Activated naive CD8-positive, alpha-beta T cell treated with anti-CD3 and anti-CD28 coated beads, Interleukin-2, amount 50 U/mL, for 16 hours (primary cell): ENCODE data around the gene TMEM209.
"Not testable (repeated sequence)": the region's sequence is repeated elsewhere in the genome, so short reads cannot be mapped to it uniquely, and the experiment has no call there.

Source experiments
- DNase-seq: peaks from one replicate; pipeline ENCODE4 v3.0.0-alpha.2; 2020; ENCODE audit warnings: low read depth, low spot score

The TMEM209 gene

DNA sequence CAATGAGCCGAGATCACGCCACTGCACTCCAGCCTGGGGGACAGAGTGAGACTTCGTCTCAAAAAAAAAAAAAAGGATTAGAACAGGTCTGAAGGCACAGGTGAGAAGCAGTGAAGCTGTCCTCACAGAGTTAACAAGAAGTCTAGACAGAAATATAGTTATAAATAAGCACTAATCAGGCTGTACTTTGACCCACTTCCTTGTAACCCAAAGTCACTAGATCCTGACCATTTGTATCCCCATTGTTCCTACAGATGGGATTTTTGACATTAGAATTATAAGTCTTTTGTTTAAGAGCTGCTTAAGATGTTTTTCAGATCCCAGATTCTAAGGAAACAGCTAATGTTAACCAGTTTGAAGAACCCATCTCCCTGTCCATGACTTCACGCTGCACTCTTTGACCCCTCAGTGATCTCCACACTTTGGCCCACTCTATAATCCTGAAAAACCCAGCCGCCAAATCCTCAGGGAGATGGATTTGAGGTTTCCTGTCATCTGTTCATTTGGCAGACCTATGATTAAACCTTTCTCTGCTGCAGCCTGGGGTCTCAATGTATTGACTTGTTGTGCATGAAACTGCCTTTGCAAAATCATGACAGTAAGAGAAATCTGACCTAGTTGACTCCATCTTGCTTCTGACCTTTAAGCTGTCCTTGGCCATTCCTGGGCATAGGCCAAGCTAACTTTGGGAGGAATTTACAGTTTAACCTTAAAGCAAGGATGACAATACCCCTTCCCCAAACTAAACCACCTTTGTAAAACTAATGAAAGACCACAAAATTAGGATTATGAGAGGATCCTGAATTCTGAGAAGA is 13.8 kb upstream of the TMEM209 start:
- no peak for DNase-seq

- DNase-seq, result no peak
Measured at GRCh38 chr7:130216750-130217149, 11.5 kb upstream of the TMEM209 start.

GRCh38 chr7:130216025-130216424 is 10.8 kb upstream of the TMEM209 start:
- DNase-seq, result no peak

GRCh38 chr7:130213828-130214227 is 8.6 kb upstream of the TMEM209 start:
- no peak for DNase-seq

DNA sequence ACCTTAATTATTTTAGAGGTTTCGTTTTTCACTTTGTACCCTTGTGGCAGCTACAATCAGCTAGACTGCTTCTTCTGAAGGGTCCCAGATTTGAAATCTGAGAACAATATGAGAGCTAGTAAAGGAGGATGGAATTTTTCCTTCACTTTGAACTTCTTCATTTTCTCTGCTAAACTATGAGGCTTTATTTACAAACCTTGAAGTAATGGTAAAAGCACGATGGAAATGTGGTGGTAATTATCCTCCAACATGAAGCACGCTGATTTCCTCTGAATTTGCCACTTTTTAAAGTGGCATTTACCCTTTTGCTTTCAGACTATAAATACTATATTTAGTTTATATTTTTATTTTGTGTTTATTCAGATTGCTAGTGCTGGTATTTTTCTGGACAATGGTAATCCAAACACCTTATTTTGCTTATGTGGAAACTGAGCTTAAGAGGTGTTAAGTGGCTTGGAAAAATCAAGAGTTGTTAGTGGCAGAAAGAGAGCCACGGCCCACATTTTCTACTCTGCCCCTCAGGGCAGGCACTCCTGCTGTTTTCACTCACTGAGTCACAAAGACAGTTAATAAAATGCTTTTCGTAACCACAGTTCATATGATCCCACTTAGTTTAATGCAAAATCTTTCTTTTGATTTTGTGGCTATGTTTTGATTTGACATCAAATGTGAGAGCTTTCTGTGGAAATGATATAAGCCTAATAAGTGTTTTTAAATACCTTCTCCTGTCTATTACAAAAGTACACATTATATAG is 5.2 kb upstream of the TMEM209 start:
- no peak for DNase-seq

DNA sequence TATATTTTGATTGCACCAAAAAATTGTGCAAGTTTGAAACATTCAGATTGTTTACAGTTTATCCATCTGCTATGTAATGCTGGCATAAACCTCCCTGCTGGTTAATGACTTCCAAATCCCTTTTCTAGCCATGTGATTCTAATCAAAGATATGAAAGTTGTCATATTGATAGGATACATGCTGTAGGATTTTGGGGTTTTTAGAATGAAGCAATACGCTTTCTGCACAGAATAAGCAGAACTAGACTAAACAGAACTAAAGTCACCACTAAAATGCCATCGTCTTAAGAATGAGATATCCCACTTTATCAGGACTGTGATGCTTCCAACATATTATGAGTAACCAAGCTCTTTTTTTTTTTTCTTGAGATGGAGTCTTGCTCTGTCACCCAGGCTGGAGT is 3.3 kb upstream of the TMEM209 start:
- DNase-seq, result no peak

GRCh38 chr7:130207642-130208041 is 2.4 kb upstream of the TMEM209 start, which contains the start of gene SSMEM1:
SSMEM1 (plus strand) TSS chr7:130207860; CDS start chr7:130207911, 51 bp downstream.
- DNase-seq, result no peak

DNA sequence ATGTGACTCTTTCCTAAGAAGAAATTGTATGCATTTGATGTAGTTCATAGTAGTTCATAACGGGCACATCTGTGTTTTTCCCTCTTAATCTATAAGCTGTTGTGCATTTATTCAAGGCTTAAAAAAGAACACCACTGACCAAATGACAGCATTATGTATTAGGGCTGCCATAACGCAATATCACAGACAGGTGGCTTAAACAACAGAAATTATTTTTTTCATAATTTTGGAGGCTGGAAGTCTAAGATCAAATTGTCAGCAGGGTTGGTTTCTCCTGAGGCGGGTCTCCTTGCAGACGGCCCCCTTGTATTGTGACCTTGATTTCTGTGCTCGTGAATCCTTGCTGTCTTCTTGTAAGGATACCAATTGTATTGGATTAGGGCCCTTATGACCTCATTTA is 1.8 kb upstream of the TMEM209 start:
- no peak for DNase-seq

DNA sequence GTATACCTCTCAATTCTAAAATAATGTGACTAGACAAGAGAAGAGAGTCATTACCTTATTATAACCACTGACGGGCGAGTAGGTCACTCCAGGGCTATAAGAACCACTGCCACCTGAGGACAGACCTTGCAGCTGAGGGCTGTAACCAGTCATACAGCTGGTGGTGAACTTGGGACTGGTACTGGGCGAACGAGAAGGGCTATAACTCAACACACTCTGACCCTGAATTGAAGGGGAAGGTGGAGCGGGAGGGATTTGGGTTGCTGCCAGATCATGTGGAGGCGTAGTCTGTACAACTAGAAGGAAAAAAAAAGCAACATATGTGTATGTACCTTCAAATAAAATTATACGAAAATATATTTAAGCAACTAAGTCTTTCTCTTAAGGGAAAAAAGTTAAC is 3.4 kb downstream of the TMEM209 start:
- no peak for DNase-seq

DNA sequence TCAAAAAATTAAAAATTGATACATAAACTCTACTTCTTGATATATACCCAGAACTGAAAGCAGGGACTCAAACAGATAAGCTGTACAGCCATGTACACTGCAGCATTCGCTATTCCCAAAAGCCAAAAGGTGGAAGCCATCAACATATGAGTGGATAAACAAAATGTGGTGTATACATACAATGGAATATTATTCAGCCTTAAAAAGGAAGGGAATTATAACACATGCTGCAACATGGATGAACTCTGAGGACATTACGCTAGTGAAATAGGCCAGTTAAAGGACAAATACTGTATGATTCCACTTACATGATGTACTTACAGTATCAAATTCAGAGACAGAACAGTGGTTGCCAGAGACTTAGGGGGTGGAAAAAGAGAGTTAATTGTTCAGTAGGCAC is 8.1 kb downstream of the TMEM209 start:
- DNase-seq, result no peak

DNA sequence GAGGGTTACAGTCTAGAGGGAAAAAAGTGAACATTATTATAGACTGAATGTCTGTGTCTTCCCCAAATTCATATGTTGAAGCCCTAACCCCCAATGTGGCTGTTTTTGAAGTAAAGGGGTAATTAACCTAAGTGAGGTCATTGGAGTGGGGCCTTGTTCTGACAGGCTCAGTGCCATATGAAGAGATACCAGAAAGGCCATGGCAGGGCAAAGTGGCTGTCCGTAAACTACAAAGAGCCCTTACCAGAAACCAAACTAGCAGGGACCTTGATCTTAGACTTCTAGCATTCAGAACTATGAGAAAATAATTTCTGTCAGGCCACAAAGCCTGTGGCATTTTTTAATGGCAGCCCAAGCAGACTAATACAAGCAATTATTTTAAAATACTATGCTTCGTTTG is 8.7 kb downstream of the TMEM209 start:
- no peak for DNase-seq

DNA sequence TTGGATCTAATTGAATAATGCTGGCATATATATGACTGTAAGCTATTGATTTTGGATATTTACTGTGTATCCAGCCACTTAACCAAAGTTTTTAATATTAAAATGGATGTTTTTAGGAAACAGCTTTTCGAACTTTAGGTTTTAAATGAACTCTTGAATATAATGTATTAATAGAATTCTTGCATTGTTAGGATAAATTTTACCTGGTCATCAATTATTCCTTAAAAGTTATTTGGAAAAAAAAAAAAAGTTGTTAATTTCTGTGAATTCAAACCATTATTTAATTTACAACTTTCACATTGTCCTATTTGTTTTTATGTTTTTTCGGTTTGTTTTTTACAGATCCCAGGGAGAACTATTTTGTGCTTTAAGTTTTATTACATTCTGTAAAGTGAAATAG is 9.8 kb downstream of the TMEM209 start:
- DNase-seq, result no peak

- DNase-seq, result no peak
Measured at GRCh38 chr7:130191791-130192190, 13.4 kb downstream of the TMEM209 start.

GRCh38 chr7:130189343-130189742 is 15.9 kb downstream of the TMEM209 start:
- DNase-seq, result no peak

DNA sequence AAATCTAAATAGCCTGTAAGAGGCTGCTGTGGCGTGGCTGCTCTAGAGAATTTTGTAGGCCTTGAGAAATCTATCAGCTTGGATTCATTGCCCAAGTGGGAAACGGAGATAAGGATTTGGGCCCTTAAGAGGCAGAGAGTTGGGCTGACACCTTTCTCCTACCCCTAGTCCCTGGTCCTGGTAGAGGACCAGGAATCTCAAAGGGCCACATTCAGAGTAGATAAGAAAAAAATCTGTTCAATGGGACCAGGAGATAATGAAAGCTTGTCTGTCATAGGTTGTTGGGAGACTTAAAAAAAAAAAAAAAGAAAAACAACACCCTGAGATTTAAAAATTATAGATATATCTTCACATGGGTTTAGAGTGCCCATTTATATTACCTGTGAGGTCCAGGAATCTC is 17.8 kb downstream of the TMEM209 start:
- DNase-seq, result no peak

GRCh38 chr7:130184349-130184748 is 20.9 kb downstream of the TMEM209 start:
- not testable (repeated sequence) for DNase-seq

DNA sequence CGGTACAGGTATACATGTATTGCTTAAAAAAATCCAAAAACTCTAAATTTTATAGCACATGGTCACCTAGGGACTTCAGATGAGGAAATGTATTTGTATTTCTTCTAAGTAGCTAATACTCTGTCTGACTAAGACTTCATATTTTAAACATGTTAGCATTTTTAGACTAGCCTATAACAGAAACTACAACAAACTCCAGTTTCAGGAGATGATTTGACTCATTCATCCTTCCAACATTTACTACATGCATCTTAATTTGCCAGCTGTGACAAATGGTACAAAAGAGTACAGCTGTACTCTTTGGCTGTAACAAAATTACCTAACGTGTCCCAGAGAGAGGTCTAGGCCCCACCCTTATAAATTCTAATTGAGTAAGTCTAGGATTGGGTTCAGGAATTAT is 22.2 kb downstream of the TMEM209 start:
- no peak for DNase-seq

- no peak for DNase-seq
Measured at GRCh38 chr7:130181263-130181605, 24.0 kb downstream of the TMEM209 start.

DNA sequence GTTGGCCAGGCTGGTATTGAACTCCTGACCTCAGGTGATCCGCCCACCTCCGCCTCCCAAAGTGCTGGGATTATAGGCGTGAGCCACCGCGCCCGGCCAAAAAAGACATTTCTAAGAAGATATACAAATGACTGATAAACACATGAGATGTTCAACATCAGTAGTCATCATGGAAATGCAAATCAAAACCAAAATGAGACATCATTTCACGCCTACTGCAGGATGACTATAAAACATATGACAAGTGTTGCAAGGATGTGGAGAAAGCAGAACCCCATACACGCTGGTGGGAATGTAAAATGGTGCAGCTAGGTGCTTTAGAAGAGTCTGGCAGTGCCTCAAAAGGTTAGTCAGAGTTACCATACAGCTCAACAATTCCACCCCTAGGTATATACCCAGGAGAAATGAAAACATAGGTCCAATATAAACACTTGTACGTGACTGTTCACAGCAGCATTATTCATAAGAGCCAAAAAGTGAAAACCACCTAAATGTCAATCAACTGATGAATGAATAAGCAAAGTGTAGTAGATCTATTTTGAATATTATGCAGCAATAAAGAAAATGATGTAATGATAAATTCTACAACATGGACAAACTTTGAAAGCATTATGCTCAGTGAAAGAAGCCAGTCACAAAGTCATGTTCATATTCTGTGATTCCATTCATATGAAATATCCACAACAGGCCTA is 24.5 kb downstream of the TMEM209 start:
- DNase-seq, result no peak

- no peak for DNase-seq
Measured at GRCh38 chr7:130179631-130180030, 25.6 kb downstream of the TMEM209 start.

DNA sequence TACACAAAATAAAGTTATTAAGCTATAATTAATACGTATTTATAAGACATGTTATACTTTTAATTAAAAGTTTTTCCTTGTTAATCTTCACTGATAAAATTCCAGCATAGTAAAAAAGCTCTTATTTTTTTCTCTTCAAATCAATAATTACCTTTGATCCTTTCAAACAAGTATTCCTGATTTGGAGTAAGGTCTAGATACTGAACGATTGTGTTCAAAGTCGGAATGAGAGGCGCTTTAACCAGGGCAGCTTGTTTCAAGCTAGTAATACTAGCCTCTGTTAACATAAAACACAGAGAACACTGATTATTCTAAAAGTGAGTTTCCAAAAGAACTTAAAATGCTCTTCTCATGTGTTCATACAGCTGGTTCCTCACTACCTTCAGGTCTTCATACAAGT is 27.0 kb downstream of the TMEM209 start:
- no peak for DNase-seq

- DNase-seq, result no peak
Measured at GRCh38 chr7:130174237-130174959, 30.8 kb downstream of the TMEM209 start.
